Measurements from ENCODE around the gene NEURL1. TPM values are rescaled to one million over a fixed set of nuclear protein-coding genes. Genes with fewer than 3 reads are reported as not detected.

Gene NEURL1
- total RNA-seq, 1 experiment from 2014 or later: 0.10 TPM

GRCh38 chr10:103620352-103620740, 126.8 kb downstream of the NEURL1 start:
- H3K4me3 ChIP-seq (ENCODE audit: low read depth in 2 of 2, low read length in 2 of 2): no peak overlapping the region
- no peaks in the 10 kb centered on the region for H3K9me3 ChIP-seq (ENCODE audit: control insufficient read depth, insufficient read depth, low read depth, low read length)
- H3K36me3 ChIP-seq (ENCODE audit: control insufficient read depth, insufficient read depth, low read length): no peaks in the 10 kb centered on the region
- no TSS peak for BruUV-seq (replicated peaks)
- H3K4me1 ChIP-seq (ENCODE audit: control insufficient read depth, insufficient read depth, low read length): no peaks in the 10 kb centered on the region
- intact Hi-C loops (cut with micrococcal nuclease; ENCODE audit: unreplicated experiment): no loop called here
- ChIA-PET CTCF (no interaction called here), POLR2A (no interaction called here)
- H3K27ac ChIP-seq (ENCODE audit: low read length): no peak overlapping the region
- TF ChIP-seq REST (IDR thresholded peaks at IDR 0.05; ENCODE audit: insufficient read depth in 1 of 2, low read depth in 2 of 2, low read length in 1 of 2) (no peak), TCF7L2 (IDR thresholded peaks at IDR 0.05; ENCODE audit: low read depth, low read length) (no peak), POLR2AphosphoS5 (IDR thresholded peaks at IDR 0.05; ENCODE audit: low read depth, low read length) (no peak), CTCF (IDR thresholded peaks at IDR 0.05) (no peak), SIN3A (IDR thresholded peaks at IDR 0.05; ENCODE audit: borderline replicate concordance, insufficient read depth, low read depth, low read length) (no peak)
- no peak for ATAC-seq
- DNase-seq (ENCODE audit: low read depth, low spot score): no peak
- in situ Hi-C loops (cut with HindIII; ENCODE audit: low pct_unique_long_range_greater_than_20kb, low sequenced_read_pairs): no loop called here
- no peaks in the 10 kb centered on the region for H3K27me3 ChIP-seq (ENCODE audit: control insufficient read depth, insufficient read depth, low read length)

GRCh38 chr10:103620891-103621782, 127.6 kb downstream of the NEURL1 start:
- H3K4me3 ChIP-seq (ENCODE audit: low read depth in 2 of 2, low read length in 2 of 2): no peak overlapping the region
- H3K36me3 ChIP-seq (ENCODE audit: control insufficient read depth, insufficient read depth, low read length): no peaks in the 10 kb centered on the region
- CTCF ChIA-PET: interaction anchor here (1.1 kb wide), 1 partner anchor 45 kb away, joined by 3 read pairs; no protein-coding TSS in a partner anchor
- DNase-seq (ENCODE audit: low read depth, low spot score): no peak
- H3K27me3 ChIP-seq (ENCODE audit: control insufficient read depth, insufficient read depth, low read length): no peaks in the 10 kb centered on the region
- POLR2A ChIA-PET: no interaction called here
- H3K4me1 ChIP-seq (ENCODE audit: control insufficient read depth, insufficient read depth, low read length): no peaks in the 10 kb centered on the region
- intact Hi-C loops (cut with micrococcal nuclease; ENCODE audit: unreplicated experiment): no loop called here
- no peaks in the 10 kb centered on the region for H3K9me3 ChIP-seq (ENCODE audit: control insufficient read depth, insufficient read depth, low read depth, low read length)
- no peak for ATAC-seq
- in situ Hi-C loops (cut with HindIII; ENCODE audit: low pct_unique_long_range_greater_than_20kb, low sequenced_read_pairs): no loop called here
- no peak for TF ChIP-seq SIN3A (IDR thresholded peaks at IDR 0.05; ENCODE audit: borderline replicate concordance, insufficient read depth, low read depth, low read length)
- TF ChIP-seq CTCF (IDR thresholded peaks at IDR 0.05): no peak
- no peak for TF ChIP-seq REST (IDR thresholded peaks at IDR 0.05; ENCODE audit: insufficient read depth in 1 of 2, low read depth in 2 of 2, low read length in 1 of 2)
- TF ChIP-seq TCF7L2 (IDR thresholded peaks at IDR 0.05; ENCODE audit: low read depth, low read length): no peak
- no peak for TF ChIP-seq POLR2AphosphoS5 (IDR thresholded peaks at IDR 0.05; ENCODE audit: low read depth, low read length)
- H3K27ac ChIP-seq (ENCODE audit: low read length): no peak overlapping the region
- BruUV-seq (replicated peaks): no TSS peak
